AG10803 (cell line): ENCODE data around the gene DNAJC7.
"Not testable (repeated sequence)": the region's sequence is repeated elsewhere in the genome, so short reads cannot be mapped to it uniquely, and the experiment has no call there.

Experiments
- DNase-seq: peaks from one replicate; pipeline ENCODE4 v3.0.0; 2010; ENCODE audit warnings: low read depth
- H3K4me3 ChIP-seq: 2 replicates; pipeline ENCODE4 v1.5.1; 2011; ENCODE audit warnings: mild to moderate bottlenecking, low read length, control low read depth
- TF ChIP-seq, protein P1 (sequence below): conservative IDR thresholded peaks from 2 replicates; pipeline ENCODE4 v1.5.1; 2011; ENCODE audit warnings: mild to moderate bottlenecking, low read length, control low read depth, inconsistent platforms

The DNAJC7 gene

DNA sequence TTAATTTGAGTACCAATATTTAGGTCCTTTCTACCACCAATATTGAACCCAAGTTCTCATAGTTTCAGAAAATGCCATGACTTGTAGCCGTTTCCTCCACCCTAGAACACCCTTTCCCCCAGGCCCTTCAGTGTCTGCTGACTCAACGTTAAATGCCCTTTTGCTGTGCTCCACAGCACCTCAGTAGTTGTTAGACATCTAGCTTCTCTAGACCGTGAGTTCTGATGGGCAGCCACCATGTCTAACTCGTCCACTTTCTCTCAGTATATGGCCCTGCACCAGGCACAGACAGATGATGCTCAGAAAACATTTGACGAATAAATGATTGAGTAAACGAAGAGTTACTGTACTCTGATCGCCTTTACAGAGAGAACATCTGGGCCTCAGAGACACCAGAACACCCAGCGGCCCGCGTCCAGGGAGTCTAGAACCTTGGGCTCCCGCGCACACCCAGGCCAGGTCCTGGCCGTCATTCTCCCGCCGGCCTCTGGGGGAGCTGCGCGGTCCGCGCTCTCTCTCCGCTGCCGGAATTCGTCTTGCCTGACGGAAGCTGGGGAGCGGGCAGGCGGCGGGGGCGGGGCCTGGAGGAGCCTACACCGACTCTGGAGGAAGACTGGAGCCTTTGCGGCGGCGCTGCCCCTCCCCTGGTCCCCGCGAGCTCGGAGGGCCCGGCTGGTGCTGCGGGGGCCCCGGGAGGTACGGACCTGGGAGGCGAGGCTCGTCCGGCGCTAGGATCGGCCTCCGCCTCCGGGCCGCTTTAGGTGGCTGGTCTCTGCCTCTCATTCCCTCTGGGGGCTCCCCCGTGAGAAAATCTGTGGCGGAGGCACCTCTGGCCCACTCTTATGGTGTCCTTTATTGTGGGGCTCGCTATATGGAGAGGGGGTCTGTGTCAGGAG lies 2.5 kb upstream of the DNAJC7 start, which contains the start of gene NKIRAS2:
NKIRAS2 (plus strand) TSS at position 582 of the 896 bp plus-strand sequence. CDS start 1,488 bp downstream, outside the sequence.
- DNase-seq, result peak; percentile 92
- TF ChIP-seq, protein P1, sequence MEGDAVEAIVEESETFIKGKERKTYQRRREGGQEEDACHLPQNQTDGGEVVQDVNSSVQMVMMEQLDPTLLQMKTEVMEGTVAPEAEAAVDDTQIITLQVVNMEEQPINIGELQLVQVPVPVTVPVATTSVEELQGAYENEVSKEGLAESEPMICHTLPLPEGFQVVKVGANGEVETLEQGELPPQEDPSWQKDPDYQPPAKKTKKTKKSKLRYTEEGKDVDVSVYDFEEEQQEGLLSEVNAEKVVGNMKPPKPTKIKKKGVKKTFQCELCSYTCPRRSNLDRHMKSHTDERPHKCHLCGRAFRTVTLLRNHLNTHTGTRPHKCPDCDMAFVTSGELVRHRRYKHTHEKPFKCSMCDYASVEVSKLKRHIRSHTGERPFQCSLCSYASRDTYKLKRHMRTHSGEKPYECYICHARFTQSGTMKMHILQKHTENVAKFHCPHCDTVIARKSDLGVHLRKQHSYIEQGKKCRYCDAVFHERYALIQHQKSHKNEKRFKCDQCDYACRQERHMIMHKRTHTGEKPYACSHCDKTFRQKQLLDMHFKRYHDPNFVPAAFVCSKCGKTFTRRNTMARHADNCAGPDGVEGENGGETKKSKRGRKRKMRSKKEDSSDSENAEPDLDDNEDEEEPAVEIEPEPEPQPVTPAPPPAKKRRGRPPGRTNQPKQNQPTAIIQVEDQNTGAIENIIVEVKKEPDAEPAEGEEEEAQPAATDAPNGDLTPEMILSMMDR, result peak; percentile 74
- peak within 1 kb of the TSS; percentile 85 for H3K4me3 ChIP-seq

DNA sequence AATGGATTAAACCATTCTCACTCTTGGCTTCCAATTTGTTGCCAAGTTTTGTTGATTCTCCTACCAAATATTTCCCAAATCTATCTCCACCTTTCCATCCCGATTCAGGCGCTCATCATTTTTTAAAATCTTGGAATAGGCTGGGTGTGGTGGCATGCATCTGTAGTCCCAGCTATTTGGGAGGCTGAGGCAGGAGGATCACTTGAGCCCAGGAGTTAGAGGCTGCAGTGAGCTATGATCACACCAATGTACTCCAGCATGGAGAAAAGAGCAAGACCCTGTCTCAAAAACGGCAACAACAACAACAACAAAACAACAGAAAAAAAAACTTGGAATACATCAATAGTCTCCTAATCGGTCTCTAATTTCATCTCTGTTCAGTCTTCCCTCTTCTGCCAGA lies 1.7 kb upstream of the DNAJC7 start:
- TF ChIP-seq, protein P1, result no peak
- DNase-seq, result no peak
- no peak overlapping the region for H3K4me3 ChIP-seq

DNA sequence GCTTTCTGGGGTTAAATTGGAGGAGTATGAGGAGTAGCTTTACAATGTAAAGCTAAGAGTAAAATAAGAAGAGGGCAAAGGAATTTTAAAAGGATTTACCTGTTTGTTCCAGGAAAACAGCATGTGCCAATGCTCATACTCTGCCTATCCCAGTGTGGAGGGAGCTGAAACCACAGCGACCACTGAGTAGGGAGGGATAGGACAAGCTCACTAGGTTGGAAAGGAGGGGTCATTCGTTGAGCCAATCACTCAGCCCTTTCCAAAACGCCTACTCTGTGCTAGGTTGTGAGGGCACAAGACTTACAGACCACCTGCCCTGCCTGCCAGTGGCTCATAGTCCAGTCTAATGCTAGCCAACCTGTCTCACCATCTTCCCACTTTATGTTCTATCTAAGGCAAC lies 1.1 kb upstream of the DNAJC7 start:
- TF ChIP-seq, protein P1, result no peak

DNA sequence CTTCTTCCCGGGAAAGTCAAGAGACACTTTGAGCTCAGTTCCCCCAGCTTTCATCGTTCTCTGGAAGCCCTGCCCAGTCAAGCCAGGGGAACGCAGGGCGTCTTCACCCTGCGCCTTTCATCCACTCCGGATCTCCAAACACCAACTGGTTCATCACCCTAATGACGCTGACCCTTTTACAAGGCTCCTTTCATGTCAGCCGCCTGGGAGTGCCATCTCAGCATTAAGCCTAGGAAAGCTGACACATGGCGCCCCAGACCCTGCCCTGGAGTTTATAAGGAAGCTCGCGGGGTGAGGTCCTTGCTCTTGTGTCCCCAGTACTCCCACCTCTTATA lies 594 bp upstream of the DNAJC7 start:
- peak overlapping the region; percentile 99 for H3K4me3 ChIP-seq
- TF ChIP-seq, protein P1, result no peak
- DNase-seq, result no peak

More for the DNA sequence above, 1.1 kb upstream of the DNAJC7 start:
- peak overlapping the region; percentile 99 for H3K4me3 ChIP-seq
- DNase-seq, result no peak

DNA sequence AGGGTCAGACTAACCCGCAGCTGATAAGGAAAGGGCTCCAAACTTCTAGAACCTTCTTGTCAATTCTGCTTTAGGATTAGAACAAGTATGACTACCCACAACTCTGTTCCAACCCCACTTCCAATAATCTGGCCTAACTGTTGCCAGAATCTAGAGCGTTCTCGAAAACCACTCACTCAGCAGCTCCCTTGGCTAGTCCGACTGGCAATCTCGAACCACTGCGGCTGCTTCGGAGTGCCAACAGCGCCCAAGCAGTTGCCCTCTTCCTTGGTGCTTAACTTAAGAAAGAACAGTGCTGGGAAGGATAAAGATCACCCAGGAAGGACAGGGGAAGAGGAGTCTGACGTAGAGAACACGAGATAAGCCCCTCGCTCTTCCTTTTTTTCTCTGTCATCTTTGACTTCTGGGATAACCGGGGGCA lies 818 bp downstream of the DNAJC7 start:
- peak overlapping the region; percentile 99 for H3K4me3 ChIP-seq
- TF ChIP-seq, protein P1, result no peak
- peak; percentile 37 for DNase-seq

DNA sequence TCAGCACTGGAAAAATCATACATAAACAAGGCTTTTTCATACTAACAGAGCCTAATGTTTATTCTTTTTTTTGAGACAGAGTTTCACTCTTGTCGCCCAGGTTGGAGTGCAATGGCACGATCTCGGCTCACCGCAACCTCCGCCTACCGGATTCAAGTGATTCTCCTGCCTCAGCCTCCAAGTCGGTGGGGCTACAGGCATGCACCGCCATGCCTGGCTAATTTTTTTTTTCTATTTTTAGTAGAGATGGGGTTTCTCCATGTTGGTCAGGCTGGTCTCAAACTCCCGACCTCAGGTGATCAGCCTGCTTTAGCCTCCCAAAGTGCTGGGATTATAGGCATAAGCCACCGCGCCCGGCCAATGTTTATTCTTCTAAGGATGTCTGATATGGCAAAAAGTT lies 3.5 kb downstream of the DNAJC7 start:
- H3K4me3 ChIP-seq, DNase-seq: not testable (repeated sequence)

DNA sequence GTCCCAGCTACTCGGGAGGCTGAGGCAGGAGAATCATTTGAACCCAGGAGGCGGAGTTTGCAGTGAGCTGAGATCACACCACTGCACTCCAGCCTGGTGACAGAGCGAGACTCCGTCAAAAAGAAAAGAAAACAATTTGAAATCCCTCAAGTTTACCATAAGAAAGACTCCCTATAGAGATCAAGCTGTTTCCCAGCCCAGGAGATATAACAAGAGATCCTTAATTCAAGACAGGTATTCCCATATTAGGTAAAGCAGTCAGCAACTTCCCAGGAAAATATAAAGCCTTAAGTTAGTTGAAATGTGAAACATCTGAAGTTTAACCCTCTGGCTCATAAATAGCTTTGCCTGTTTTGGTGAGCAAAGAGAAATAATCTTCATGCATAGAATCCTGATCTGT lies 4.9 kb downstream of the DNAJC7 start:
- DNase-seq, H3K4me3 ChIP-seq: not testable (repeated sequence)

DNA sequence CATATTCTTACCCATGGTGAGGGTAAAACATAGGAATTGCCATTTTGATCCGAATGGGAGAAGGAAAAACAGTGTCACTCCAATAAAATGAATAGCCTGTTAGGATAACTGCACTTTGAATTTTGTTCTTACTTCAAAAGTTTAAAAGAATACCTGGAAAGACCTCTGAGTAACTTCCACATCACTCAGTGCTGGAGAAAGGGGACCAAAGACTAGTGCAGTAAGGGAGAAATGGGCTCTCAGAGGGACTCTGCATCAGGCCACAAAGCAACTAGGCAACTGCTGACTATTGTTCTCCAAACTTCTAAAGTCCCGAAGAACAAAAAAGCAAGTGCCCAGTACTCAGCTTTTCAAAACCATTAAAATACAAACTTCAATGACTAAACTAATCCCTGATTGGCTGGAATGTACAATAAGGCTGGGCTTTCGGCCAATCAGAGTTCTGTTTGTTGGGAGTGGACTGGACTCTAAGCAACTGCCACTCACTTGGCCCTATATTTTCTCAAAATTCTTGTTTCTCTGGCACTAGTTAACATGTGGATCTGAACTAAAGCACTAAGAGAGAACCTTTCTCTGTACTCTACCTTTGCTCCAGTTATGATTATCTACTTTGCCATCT lies 6.2 kb downstream of the DNAJC7 start:
- DNase-seq, result no peak
- no peak overlapping the region for H3K4me3 ChIP-seq
- TF ChIP-seq, protein P1, result no peak

DNA sequence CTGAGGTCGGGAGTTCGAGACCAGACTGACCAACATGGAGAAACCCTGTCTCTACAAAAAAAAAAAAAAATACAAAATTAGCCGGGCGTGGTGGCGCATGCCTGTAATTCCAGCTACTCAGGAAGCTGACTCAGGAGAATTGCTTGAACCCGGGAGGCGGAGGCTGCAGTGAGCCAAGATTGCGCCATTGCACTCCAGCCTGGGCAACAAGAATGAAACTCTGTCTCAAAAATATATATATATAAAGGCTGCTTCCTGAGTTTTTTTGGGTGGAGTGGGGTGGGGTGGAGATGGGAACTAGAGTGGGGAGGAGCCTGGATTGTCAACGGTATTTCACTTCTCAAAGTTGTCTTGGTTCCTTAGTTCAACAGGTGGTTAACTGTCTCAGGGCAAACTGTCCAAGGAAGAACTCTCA lies 7.0 kb downstream of the DNAJC7 start:
- H3K4me3 ChIP-seq, result not testable (repeated sequence)
- DNase-seq, result peak; percentile 51
